SKM-1 (cell line): ENCODE measurements around the gene KCNN3.

Source experiments
- DNase-seq: peaks from one replicate; lab custom pipeline; 2025; ENCODE audit not compliant: unreplicated experiment; lab: John Stamatoyannopoulos, UW

The KCNN3 gene

DNA sequence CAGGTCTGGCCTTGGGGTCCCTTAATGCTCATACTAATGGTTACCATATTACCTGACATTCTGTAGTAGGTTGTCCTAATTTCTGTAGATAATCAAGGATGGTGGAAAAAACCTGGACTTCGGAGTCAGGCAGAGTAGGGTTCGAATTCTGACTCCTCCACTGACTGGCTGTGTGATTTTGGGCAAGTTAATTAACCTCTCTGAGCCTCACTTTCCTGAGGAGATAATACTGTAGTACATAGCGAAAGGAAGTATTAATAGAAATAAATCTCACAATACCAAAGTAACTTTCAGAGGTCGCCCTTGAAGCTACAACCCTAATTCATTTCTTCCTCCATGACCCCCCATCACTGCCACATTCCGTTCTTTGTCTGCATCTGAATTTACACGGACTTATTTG is 72.9 kb downstream of the KCNN3 start:
- DNase-seq = no peak

DNA sequence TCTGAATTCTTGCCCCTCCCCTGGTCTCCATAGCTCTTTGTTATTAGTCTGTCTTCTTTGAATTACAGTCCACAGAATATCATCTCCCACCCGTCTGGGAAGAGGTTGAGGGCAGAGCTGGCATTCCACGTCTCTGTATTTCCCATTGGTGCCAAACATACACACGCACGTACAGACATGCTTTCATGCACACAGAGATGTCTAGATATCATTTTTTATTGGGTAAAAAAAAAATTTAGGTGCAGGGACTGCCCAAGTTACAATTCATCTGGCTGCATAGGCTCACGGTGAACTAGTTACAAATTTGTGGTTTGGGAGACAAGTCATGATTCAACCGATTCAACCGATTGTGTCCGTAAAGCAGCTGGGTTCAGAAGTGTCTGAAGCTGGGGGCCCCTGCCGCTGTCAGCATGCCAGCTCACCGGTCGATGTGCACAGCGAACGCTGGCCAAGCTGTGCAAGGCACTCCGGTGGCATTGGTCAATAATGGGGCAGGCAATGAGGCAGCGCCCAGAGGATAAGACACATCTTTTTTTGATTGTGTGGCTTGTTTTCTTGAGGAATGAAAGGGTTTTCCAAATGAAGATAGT is 73.7 kb downstream of the KCNN3 start:
- no peak for DNase-seq

GRCh38 chr1:154794608-154795007 is 75.5 kb downstream of the KCNN3 start:
- no peak for DNase-seq

DNA sequence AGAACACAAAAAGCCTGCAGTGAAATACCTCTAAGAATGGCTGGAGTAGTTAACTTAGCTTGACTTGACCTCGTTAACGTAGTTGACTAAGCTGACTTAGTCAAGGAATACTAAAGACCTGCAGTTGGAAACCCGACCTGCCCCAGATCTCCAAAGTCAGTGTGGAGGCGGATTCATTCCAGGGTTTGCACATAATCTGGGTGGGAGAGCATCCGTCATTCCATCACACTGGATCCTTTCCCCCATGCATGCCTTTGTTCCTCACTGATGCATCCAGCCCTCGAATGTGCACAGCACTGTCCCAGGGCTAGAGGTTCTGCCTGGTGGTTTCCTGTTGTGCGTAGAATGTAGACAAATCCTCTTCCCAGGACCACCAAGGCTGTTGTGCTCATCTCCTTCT is 76.4 kb downstream of the KCNN3 start:
- DNase-seq = no peak

- DNase-seq = no peak
Measured at GRCh38 chr1:154792899-154793298, 77.2 kb downstream of the KCNN3 start.

- no peak for DNase-seq
Measured at GRCh38 chr1:154791292-154792166, 78.6 kb downstream of the KCNN3 start.

- no peak for DNase-seq
Measured at GRCh38 chr1:154788886-154789285, 81.2 kb downstream of the KCNN3 start.

- no peak for DNase-seq
Measured at GRCh38 chr1:154788110-154788870, 81.8 kb downstream of the KCNN3 start.

GRCh38 chr1:154786804-154787570 is 83.1 kb downstream of the KCNN3 start:
- DNase-seq = no peak

DNA sequence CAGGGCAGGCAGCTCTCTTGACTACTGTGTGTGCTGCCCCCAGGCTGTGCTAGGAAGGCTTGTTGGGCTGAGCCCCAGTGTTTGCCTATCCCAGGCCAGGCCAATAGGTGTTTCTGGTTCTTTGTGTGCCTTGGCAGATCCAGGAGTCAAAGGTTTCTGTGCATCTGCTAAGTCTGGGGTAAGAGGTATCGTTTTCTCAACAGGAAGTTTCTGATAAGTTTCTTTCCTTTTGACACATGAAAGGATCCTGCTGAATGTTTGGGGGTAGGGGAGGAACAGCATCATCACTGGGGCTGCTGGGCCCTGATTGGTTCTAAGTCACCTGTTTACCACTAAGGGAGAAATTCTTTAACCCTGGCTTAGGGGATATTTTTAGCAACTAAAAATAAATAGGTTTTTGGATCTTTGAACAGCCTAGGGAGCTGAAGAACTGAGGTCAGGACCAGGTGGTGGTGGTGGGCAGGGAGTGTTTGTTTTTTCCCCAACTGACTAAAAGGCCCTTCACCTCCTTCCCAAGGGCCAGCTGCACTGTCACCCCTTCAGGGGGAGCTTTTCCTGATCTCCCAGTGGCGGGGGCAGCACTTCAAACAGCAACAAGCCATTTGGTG is 85.1 kb downstream of the KCNN3 start:
- DNase-seq = no peak

GRCh38 chr1:154784416-154784815 is 85.7 kb downstream of the KCNN3 start:
- DNase-seq = no peak

- no peak for DNase-seq
Measured at GRCh38 chr1:154783976-154784375, 86.1 kb downstream of the KCNN3 start.

- DNase-seq = no peak
Measured at GRCh38 chr1:154780541-154780940, 89.5 kb downstream of the KCNN3 start.

DNA sequence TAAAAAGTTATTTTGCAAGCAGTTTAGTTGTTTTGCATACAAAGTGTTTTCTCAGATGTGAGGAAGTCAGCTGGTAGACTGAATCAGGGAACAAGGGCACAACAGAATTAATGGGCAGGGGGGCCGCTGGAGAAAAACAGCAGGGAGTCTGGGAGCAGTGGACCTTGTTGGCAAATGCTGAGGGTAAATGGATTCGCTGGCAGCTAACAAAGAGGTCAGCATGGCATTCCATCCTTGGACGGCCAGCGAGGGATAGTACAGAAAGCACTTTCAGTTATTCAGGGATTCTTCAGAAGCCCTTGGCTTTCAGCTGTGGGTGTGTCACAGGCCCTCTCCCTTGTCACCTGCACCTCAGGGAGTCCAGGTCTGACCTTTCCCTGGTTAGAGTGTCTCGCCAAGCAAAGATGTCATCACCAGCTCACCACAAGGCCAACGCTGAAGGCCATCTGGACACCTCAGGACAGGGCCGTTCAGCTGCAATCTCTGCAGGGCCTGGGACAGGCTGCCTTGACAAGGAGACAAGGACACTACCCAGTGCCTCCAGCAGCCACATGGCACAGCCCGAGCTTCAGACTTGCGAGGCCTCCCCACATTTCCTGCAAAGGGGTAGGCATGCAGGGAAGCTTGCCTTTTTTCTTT is 90.4 kb downstream of the KCNN3 start:
- no peak for DNase-seq

GRCh38 chr1:154778944-154779343 is 91.1 kb downstream of the KCNN3 start:
- DNase-seq = no peak

DNA sequence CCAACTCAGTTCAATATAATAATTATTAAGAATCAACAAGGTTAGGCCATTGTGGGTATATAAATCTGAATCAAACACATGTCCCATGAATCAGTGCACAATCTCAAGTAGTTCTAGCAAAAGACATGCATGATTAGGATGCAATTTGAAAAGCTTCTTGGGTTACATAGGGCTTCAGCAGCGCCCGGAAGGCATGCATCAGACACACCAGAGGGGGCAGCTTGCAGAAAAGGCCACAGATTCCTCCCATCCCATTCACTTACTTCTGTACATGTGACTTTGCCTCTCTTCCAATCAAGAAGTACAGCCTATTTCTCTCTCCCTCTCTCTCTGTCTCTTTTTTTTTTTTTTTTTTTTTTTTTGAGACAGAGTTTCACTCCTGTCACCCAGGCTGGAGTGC is 91.8 kb downstream of the KCNN3 start:
- DNase-seq = no peak

DNA sequence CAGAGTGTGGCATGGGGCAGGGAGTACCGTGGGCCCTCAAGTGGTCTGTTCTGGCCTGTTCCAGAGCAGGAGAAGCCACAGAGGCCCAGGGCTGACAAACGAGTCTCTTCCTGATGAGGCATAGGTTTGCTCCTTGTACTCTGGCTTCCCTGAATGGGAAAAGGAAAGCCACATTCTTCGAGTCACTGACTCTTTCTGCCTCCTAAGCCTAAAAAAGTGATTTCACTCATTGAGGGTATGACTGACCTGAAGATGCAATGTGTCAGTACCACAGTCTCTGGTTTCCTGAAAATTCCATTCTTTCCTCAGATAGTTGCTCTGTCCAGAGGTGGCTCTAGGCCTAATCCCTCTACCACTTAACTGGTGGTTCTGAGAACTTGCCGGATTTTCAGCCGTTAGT is 92.3 kb downstream of the KCNN3 start:
- DNase-seq = no peak

- DNase-seq = no peak
Measured at GRCh38 chr1:154777154-154777553, 92.9 kb downstream of the KCNN3 start.

DNA sequence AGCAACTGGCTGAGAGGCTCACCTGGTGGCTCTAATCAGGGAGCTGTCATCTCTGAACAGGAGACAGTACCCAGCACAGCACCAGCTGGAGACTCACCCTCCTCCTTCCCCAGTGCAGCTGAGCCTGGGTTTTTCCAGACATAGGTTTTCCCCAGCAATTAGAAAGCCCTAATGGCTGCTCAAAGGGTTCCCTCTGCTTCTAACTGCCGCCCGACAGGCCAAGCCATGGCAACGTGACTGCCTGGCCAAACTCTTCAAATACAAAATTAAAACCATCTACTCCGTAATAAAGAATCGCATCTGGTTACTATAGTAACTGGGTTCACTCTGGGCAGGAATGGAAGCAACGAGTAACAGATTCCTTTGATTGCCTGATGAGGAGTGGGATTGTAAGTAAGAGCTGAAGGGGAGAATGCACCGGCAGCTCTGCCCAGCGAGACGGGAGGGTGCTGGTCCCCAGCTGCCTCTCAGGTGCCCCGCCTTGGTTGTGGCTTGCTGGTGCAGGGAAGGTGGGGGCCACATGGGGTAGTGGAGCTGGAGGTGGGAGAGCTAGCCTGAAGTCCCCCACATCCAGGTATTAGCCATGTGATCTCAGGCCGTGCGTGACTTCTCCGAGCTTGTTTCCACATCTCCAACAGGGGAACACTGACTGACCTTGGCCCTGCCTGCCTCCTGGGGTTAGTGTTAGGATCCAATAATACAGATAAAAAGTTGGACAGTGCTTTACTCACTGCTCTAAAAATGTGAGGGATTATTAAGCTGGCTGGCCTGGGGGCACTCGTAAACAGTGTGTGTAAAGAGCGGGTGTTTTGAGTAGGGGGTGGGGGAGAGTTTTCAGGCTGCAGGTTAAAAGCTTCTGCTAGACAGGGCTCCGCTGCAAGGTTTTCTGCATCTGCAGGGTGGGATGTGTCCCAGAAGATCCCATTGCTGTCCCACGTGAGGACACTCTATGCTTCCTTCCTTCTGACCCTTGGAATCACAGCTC is 94.2 kb downstream of the KCNN3 start:
- no peak for DNase-seq
